ENCODE measurements around the gene PLA2G2D. TPM values are rescaled to one million over a fixed set of nuclear protein-coding genes. Genes with fewer than 3 reads are reported as not detected.

Gene PLA2G2D
- total RNA-seq, 4 donors from 2014 or later: not detected

DNA sequence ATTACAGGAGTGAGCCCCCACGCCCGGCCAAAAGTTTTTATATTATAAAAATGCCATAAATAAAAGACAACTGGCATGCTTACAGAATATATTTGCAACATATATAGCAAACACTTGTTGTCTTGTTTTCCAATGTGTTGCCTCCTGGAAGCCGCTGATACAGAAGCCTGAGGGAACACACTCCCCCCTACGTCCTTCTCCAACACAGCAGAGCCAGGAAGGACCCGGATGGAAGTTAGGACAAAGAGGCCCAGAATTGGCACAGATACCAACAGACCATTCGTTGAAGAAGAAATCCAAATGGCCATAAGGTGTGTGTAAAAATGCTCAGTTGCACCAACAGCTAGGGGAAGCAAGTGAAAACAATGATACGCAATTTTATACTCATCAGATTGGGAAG is 50.6 kb downstream of the PLA2G2D start:
- 85 to 92% methylated on average over 2 to 6 of the region's 7 CpGs for WGBS, 2 donors (ENCODE audit: low coverage in 1 of 2)
- Histone ChIP-seq H3K27ac (no peak overlapping the region), H3K27me3 (no peaks in the 10 kb centered on the region), H3K9me3 (no peaks in the 10 kb centered on the region), H3K4me3 (no peak overlapping the region), H3K36me3 (no peaks in the 10 kb centered on the region), H3K4me1 (peaks cover 3 to 50% (median 6%) of the 10 kb centered on the region in 3 donors)
- ATAC-seq: no peak
- TF ChIP-seq EP300 (IDR thresholded peaks at IDR 0.05) (no peak), POLR2AphosphoS5 (IDR thresholded peaks at IDR 0.05) (no peak), POLR2A (IDR thresholded peaks at IDR 0.05) (no peak)
- TF ChIP-seq, protein P1, sequence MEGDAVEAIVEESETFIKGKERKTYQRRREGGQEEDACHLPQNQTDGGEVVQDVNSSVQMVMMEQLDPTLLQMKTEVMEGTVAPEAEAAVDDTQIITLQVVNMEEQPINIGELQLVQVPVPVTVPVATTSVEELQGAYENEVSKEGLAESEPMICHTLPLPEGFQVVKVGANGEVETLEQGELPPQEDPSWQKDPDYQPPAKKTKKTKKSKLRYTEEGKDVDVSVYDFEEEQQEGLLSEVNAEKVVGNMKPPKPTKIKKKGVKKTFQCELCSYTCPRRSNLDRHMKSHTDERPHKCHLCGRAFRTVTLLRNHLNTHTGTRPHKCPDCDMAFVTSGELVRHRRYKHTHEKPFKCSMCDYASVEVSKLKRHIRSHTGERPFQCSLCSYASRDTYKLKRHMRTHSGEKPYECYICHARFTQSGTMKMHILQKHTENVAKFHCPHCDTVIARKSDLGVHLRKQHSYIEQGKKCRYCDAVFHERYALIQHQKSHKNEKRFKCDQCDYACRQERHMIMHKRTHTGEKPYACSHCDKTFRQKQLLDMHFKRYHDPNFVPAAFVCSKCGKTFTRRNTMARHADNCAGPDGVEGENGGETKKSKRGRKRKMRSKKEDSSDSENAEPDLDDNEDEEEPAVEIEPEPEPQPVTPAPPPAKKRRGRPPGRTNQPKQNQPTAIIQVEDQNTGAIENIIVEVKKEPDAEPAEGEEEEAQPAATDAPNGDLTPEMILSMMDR (IDR thresholded peaks at IDR 0.05): no peak

DNA sequence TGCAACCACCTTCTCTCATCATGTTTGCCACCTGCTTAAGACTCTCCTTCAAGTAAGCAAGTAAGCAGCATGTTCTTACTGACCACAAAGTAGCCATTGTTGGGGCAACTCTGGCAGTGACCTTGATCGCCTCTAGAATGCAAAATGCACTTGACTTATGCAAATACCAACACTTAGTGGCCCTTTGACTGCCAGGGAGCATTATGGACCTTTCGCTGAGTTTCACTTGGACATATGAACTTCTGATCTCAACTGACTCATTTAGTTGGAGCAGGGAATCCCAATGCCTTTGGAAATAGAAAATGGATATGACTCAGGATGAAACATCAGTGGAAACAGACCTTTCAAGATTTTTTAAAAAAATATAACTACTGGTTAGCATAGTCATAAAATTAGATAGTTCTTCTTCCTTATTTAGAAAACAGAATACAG is 55.5 kb downstream of the PLA2G2D start:
- no peak for ATAC-seq
- WGBS, 2 donors (ENCODE audit: low coverage in 1 of 2): 20 to 100% methylated on average over 1 of the region's 2 CpGs

More for the DNA sequence above, 55.5 kb downstream of the PLA2G2D start:
- Histone ChIP-seq H3K4me3 (no peak overlapping the region), H3K9me3 (no peaks in the 10 kb centered on the region), H3K36me3 (no peaks in the 10 kb centered on the region), H3K4me1 (peaks cover 0 to 3% (median 0%) of the 10 kb centered on the region in 3 donors), H3K27me3 (no peaks in the 10 kb centered on the region), H3K27ac (no peak overlapping the region)
- TF ChIP-seq POLR2A (IDR thresholded peaks at IDR 0.05): no peak

Other genes with a start within 250 kb of the PLA2G2D start
- 1 to 10 TPM; 6.2 to 9.0 (median 7.9) TPM for gene OTUD3, start 237.1 kb downstream of the PLA2G2D start, total RNA-seq
- gene PLA2G2E, start 195.9 kb downstream of the PLA2G2D start, total RNA-seq: not detected
- gene PLA2G2A, start 139.9 kb downstream of the PLA2G2D start, total RNA-seq: 100 to 1,000 TPM in 1 of 4 donors, 10 to 100 TPM in 3; 16.5 to 300 (median 96.0) TPM
- gene PLA2G5, start 49.3 kb downstream of the PLA2G2D start, total RNA-seq: 10 to 100 TPM in 3 of 4 donors, 1 to 10 TPM in 1; 8.8 to 47.1 (median 23.4) TPM
- gene PLA2G2F, start 19.8 kb upstream of the PLA2G2D start, total RNA-seq: not detected
- gene UBXN10, start 66.6 kb upstream of the PLA2G2D start, total RNA-seq: 10 to 100 TPM in 3 of 4 donors, 1 to 10 TPM in 1; 9.2 to 27.9 (median 18.8) TPM
- gene PLA2G2C, start 67.0 kb upstream of the PLA2G2D start, total RNA-seq: under 1 TPM in 2 of 4 donors, not detected in 2; 0.31 to 0.81 TPM
- under 1 TPM in 1 of 4 donors, not detected in 3; 0.12 TPM for gene VWA5B1, start 171.3 kb upstream of the PLA2G2D start, total RNA-seq